OCI-LY1 (cell line): ENCODE results near the gene PCBP4.
A peak's percentile ranks its signal among the peaks of the same experiment; 100 is the strongest.

Source experiments
- H2AFZ ChIP-seq: fragments of 200-600 bp; sonication (generic), shearing (Covaris generic); 2 replicates; pipeline ENCODE4 v1.6.0; 2014; ENCODE audit warnings: antibody characterized with exemption, mild to moderate bottlenecking, low read length
- H3F3A ChIP-seq: fragments of 200-600 bp; sonication (generic), shearing (Covaris generic); 2 replicates; pipeline ENCODE4 v1.6.0; 2014; ENCODE audit warnings: mild to moderate bottlenecking, antibody characterized with exemption, low read length, moderate library complexity; ENCODE audit not compliant: insufficient read depth
- H3K27ac ChIP-seq: fragments of 200-600 bp; sonication (generic); 2 replicates; pipeline ENCODE4 v1.5.1; 2014; ENCODE audit warnings: low read length, mixed run types, mild to moderate bottlenecking, low read depth; ENCODE audit not compliant: poor library complexity, severe bottlenecking
- H3K27me3 ChIP-seq: fragments of 200-600 bp; sonication (generic); 2 replicates; pipeline ENCODE4 v1.6.0; 2014; ENCODE audit warnings: antibody characterized with exemption, mild to moderate bottlenecking, low read length, moderate library complexity; ENCODE audit not compliant: insufficient read depth
- H3K36me3 ChIP-seq: fragments of 200-600 bp; sonication (generic); 2 replicates; pipeline ENCODE4 v1.6.1; 2014; ENCODE audit warnings: mild to moderate bottlenecking, antibody characterized with exemption, low read length, moderate library complexity, mixed read lengths; ENCODE audit not compliant: insufficient read depth
- H3K4me1 ChIP-seq: fragments of 200-600 bp; sonication (generic); 2 replicates; pipeline ENCODE4 v1.5.1; 2014; ENCODE audit warnings: mild to moderate bottlenecking, low read length, moderate library complexity; ENCODE audit not compliant: insufficient read depth, severe bottlenecking
- H3K4me2 ChIP-seq: fragments of 200-600 bp; sonication (generic), shearing (Covaris generic); 2 replicates; pipeline ENCODE4 v1.6.1; 2014; ENCODE audit warnings: low read length
- H3K4me3 ChIP-seq: fragments of 200-600 bp; sonication (generic); 2 replicates; pipeline ENCODE4 v1.5.1; 2014; ENCODE audit warnings: low read length, low read depth, mild to moderate bottlenecking, mixed read lengths; ENCODE audit not compliant: poor library complexity, severe bottlenecking
- H3K79me2 ChIP-seq: fragments of 200-600 bp; shearing (Covaris generic); 2 replicates; pipeline ENCODE4 v1.6.1; 2016; ENCODE audit warnings: mixed run types, low read length, mixed read lengths; ENCODE audit not compliant: insufficient read depth
- H3K9ac ChIP-seq: fragments of 200-600 bp; sonication (generic), shearing (Covaris generic); 2 replicates; pipeline ENCODE4 v1.6.1; 2014; ENCODE audit warnings: mild to moderate bottlenecking, low read length, mixed read lengths
- H3K9me2 ChIP-seq: fragments of 200-600 bp; sonication (generic), shearing (Covaris generic); 2 replicates; pipeline ENCODE4 v1.6.1; 2014; ENCODE audit warnings: low read depth, mild to moderate bottlenecking, low read length, mixed read lengths
- H3K9me3 ChIP-seq: fragments of 200-600 bp; shearing (Covaris generic); 2 replicates; pipeline ENCODE4 v1.6.1; 2014; ENCODE audit warnings: low read length, mixed read lengths
- H4K20me1 ChIP-seq: fragments of 200-600 bp; sonication (generic), shearing (Covaris generic); 2 replicates; pipeline ENCODE4 v1.6.0; 2016; ENCODE audit warnings: mild to moderate bottlenecking, low read length; ENCODE audit not compliant: insufficient read depth
- EZH2 ChIP-seq: fragments of 200-600 bp; sonication (generic), shearing (Covaris generic); IDR thresholded peaks from 2 replicates; pipeline ENCODE4 v1.8.0; 2017; ENCODE audit warnings: borderline replicate concordance, mixed run types, mild to moderate bottlenecking, antibody characterized with exemption, low read length, moderate library complexity, mixed read lengths
- TF ChIP-seq, protein P1 (sequence below): fragments of 200-600 bp; sonication (generic), shearing (Covaris generic); IDR thresholded peaks from 2 replicates; pipeline ENCODE4 v1.5.1; 2017; ENCODE audit warnings: mild to moderate bottlenecking, antibody characterized with exemption, low read length, moderate library complexity, mixed read lengths

Gene PCBP4

DNA sequence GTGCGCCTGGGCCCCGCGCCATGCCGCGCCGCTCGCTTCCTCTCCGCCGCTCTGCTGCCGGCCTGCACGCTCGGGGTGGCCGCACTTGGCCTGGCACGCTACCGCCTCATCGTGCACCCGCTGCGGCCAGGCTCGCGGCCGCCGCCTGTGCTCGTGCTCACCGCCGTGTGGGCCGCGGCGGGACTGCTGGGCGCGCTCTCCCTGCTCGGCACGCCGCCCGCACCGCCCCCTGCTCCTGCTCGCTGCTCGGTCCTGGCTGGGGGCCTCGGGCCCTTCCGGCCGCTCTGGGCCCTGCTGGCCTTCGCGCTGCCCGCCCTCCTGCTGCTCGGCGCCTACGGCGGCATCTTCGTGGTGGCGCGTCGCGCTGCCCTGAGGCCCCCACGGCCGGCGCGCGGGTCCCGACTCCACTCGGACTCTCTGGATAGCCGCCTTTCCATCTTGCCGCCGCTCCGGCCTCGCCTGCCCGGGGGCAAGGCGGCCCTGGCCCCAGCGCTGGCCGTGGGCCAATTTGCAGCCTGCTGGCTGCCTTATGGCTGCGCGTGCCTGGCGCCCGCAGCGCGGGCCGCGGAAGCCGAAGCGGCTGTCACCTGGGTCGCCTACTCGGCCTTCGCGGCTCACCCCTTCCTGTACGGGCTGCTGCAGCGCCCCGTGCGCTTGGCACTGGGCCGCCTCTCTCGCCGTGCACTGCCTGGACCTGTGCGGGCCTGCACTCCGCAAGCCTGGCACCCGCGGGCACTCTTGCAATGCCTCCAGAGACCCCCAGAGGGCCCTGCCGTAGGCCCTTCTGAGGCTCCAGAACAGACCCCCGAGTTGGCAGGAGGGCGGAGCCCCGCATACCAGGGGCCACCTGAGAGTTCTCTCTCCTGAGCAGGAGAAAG is 11.1 kb downstream of the PCBP4 start:
- peaks cover 9% of the 10 kb centered on the region for H3K4me1 ChIP-seq
- no peaks in the 10 kb centered on the region for H3K9me2 ChIP-seq
- no peak overlapping the region for H3K27ac ChIP-seq
- peak overlapping the region; percentile 46 for H3K4me2 ChIP-seq
- H3K36me3 ChIP-seq, result no peaks in the 10 kb centered on the region
- no peaks in the 10 kb centered on the region for H3K9me3 ChIP-seq
- no peaks in the 10 kb centered on the region for H3K79me2 ChIP-seq
- TF ChIP-seq, protein P1, sequence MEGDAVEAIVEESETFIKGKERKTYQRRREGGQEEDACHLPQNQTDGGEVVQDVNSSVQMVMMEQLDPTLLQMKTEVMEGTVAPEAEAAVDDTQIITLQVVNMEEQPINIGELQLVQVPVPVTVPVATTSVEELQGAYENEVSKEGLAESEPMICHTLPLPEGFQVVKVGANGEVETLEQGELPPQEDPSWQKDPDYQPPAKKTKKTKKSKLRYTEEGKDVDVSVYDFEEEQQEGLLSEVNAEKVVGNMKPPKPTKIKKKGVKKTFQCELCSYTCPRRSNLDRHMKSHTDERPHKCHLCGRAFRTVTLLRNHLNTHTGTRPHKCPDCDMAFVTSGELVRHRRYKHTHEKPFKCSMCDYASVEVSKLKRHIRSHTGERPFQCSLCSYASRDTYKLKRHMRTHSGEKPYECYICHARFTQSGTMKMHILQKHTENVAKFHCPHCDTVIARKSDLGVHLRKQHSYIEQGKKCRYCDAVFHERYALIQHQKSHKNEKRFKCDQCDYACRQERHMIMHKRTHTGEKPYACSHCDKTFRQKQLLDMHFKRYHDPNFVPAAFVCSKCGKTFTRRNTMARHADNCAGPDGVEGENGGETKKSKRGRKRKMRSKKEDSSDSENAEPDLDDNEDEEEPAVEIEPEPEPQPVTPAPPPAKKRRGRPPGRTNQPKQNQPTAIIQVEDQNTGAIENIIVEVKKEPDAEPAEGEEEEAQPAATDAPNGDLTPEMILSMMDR, result peak; percentile 45
- no peak for TF ChIP-seq EZH2
- no peak overlapping the region; the same call in 1 of the 2 replicates for H3K9ac ChIP-seq
- H4K20me1 ChIP-seq, result no peaks in the 10 kb centered on the region
- no peaks in the 10 kb centered on the region for H3F3A ChIP-seq
- 0 out of 2 replicates have a peak, but pooled peaks cover 3% of the 10 kb centered on the region for H3K27me3 ChIP-seq
- peak overlapping the region; percentile 35 for H3K4me3 ChIP-seq
- H2AFZ ChIP-seq, result no peak overlapping the region

DNA sequence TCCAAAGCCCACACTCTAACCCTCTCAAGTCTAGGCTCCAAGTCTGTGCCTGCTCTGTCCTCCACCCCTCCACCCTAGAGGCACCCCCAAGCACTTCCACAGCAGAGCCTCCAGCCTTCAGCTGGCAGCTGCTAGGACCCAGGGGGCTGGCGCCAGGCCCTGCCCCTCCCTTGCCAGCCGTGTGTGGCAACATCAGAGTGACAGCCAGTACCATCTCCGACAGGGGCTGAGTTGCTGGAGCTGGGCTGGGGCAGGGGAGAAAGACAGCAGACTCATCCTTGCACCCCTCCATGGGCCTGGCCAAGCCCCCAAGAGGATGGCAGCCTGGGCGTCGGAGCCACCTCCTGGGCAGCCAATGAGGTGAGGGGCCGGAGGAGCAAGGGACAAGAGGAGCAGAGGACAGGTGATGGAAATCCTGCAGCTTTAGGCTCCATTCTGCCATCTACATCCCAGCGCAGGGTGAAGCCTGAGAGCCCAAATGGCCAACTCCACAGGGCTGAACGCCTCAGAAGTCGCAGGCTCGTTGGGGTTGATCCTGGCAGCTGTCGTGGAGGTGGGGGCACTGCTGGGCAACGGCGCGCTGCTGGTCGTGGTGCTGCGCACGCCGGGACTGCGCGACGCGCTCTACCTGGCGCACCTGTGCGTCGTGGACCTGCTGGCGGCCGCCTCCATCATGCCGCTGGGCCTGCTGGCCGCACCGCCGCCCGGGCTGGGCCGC is 11.9 kb downstream of the PCBP4 start, which contains the start of gene GPR62:
TSS of gene GPR62 (plus strand) at position 207 of the 718 bp plus-strand sequence. CDS start at position 479, 272 bp downstream.
- Histone ChIP-seq H3K9ac (no peak within 1 kb of the TSS; the same call in 1 of the 2 replicates), H3K36me3 (no peaks in the 10 kb centered on the region), H3K27me3 (0 out of 2 replicates have a peak, but pooled peaks cover 6% of the 10 kb centered on the region), H3K9me2 (no peaks in the 10 kb centered on the region), H3K27ac (no peak within 1 kb of the TSS), H2AFZ (no peak within 1 kb of the TSS), H3K4me2 (peak within 1 kb of the TSS; percentile 46), H3K79me2 (no peaks in the 10 kb centered on the region), H3K9me3 (no peaks in the 10 kb centered on the region), H4K20me1 (no peaks in the 10 kb centered on the region), H3K4me3 (peak within 1 kb of the TSS; percentile 35), H3K4me1 (peaks cover 9% of the 10 kb centered on the region), H3F3A (no peaks in the 10 kb centered on the region)
- TF ChIP-seq, protein P1, result no peak
- no peak for TF ChIP-seq EZH2

DNA sequence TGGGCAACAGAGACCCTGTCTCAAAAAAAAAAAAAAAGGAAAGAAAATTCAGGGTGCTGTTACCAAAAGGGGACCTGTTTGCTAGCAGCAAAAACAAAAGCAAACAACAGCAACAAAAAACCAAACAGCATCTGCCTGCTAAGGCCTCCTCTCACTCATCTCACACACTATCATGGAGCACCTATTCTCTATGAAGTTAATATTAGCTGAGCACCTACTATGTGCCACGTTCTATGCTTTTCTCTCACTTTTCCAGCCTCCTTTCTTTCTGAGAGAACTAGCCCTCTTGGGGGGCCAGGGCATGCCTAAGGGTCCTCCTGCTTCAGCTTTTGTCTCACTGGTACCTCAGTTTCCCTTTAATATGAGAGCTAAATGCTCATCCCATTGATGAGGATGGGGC is 12.5 kb downstream of the PCBP4 start:
- Histone ChIP-seq H3K4me2 (no peak overlapping the region), H3K79me2 (no peaks in the 10 kb centered on the region), H3F3A (no peaks in the 10 kb centered on the region), H3K4me3 (no peak overlapping the region), H3K9ac (no peak overlapping the region), H3K9me2 (no peaks in the 10 kb centered on the region), H2AFZ (no peak overlapping the region), H3K4me1 (peaks cover 9% of the 10 kb centered on the region), H3K9me3 (no peaks in the 10 kb centered on the region), H3K27ac (no peak overlapping the region), H3K27me3 (0 out of 2 replicates have a peak, but pooled peaks cover 6% of the 10 kb centered on the region), H3K36me3 (no peaks in the 10 kb centered on the region), H4K20me1 (no peaks in the 10 kb centered on the region)
- no peak for TF ChIP-seq EZH2
- TF ChIP-seq, protein P1, result no peak
